Natural killer cell (primary cell): ENCODE measurements around the gene GALNT17. TPM values are rescaled to one million over a fixed set of nuclear protein-coding genes. Genes with fewer than 3 reads are reported as not detected.

Experiments
- ATAC-seq, 3 donors: fragments of 150-1000 bp in 2 of 3; fragments of 200-7000 bp in 1 of 3; cut with Tn5 transposase; 1 replicate in 1 of 3; 2 replicates in 2 of 3; pipeline ENCODE4 v1.10.0; 2021; ENCODE audit warnings: mild to moderate bottlenecking in 2 of 3, moderate library complexity in 2 of 3
- DNase-seq, 2 donors: peaks; one replicate each; pipeline versions ENCODE4 v3.0.0 to v3.0.0-alpha.2; 2013 to 2021; ENCODE audit warnings: mixed read lengths in 1 of 2
- H3K27ac ChIP-seq: one replicate; pipeline ENCODE4 v1.5.1; 2013; ENCODE audit warnings: mild to moderate bottlenecking, low read length
- H3K27me3 ChIP-seq: one replicate; pipeline ENCODE4 v1.6.1; 2013; ENCODE audit warnings: low read length; ENCODE audit not compliant: control insufficient read depth, insufficient read depth
- H3K36me3 ChIP-seq: one replicate; pipeline ENCODE4 v1.6.1; 2013; ENCODE audit warnings: low read length; ENCODE audit not compliant: control insufficient read depth, insufficient read depth
- H3K4me1 ChIP-seq: one replicate; pipeline ENCODE4 v1.6.1; 2013; ENCODE audit warnings: low read length; ENCODE audit not compliant: control insufficient read depth, insufficient read depth
- H3K4me3 ChIP-seq: one replicate; pipeline ENCODE4 v1.5.1; 2013; ENCODE audit warnings: low read length
- H3K9me3 ChIP-seq: one replicate; pipeline ENCODE4 v1.6.1; 2013; ENCODE audit warnings: low read length; ENCODE audit not compliant: control insufficient read depth, insufficient read depth
- H3K27ac Mint-ChIP-seq, 2 donors: one replicate each; pipeline ENCODE4 v1.8.0; 2022; ENCODE audit warnings: mild to moderate bottlenecking in 2 of 2, mixed read lengths in 2 of 2, moderate library complexity in 1 of 2
- H3K27me3 Mint-ChIP-seq, 2 donors: one replicate each; pipeline ENCODE4 v1.8.0; 2022; ENCODE audit warnings: low read depth in 2 of 2, mixed read lengths in 2 of 2
- H3K36me3 Mint-ChIP-seq: one replicate; pipeline ENCODE4 v1.8.0; 2022; ENCODE audit warnings: mixed read lengths
- H3K4me1 Mint-ChIP-seq, 2 donors: one replicate each; pipeline ENCODE4 v1.8.0; 2022; ENCODE audit warnings: mixed read lengths in 2 of 2
- H3K4me3 Mint-ChIP-seq: one replicate; pipeline ENCODE4 v1.8.0; 2022; ENCODE audit warnings: mild to moderate bottlenecking, moderate library complexity, mixed read lengths
- H3K9me3 Mint-ChIP-seq, 2 donors: one replicate each; pipeline ENCODE4 v1.8.0; 2022; ENCODE audit warnings: mixed read lengths in 2 of 2
- CTCF ChIP-seq: fragments of 200-600 bp; IDR thresholded peaks from one replicate; pipeline ENCODE4 v1.8.0; 2022; ENCODE audit warnings: antibody characterized with exemption
- WGBS: methylation state at CpG from one replicate; pipeline ENCODE4 v1.1.7; 2013; ENCODE audit warnings: missing lambda C conversion rate; ENCODE audit not compliant: insufficient coverage; 5-methylcytosine and 5-hydroxymethylcytosine counted together
- intact Hi-C: fragments of 100-400 bp; cut with micrococcal nuclease; formaldehyde crosslinking; loops from one replicate; pipeline ENCODE4 v1.14.2; 2022
- total RNA-seq, 4 donors: library from RNA; stranded (reverse); fragments of 120-200 nt in 1 of 4; gene quantifications; one replicate each; pipeline versions ENCODE4 v1.2.3 to v1.2.4, GENCODE V29; 2013 to 2022

Gene GALNT17
- total RNA-seq, 3 donors from 2014 or later (not counting 1 experiment from before 2014, with no cell fraction given): not detected

GRCh38 chr7:71473366-71473967 is 341.5 kb downstream of the GALNT17 start:
- Histone ChIP-seq H3K4me3 (no peak overlapping the region), H3K4me1 (no peaks in the 10 kb centered on the region), H3K27me3 (no peaks in the 10 kb centered on the region), H3K27ac (no peak overlapping the region), H3K36me3 (no peaks in the 10 kb centered on the region), H3K9me3 (peaks cover 5% of the 10 kb centered on the region)
- Mint-ChIP-seq H3K27me3 (no peaks in the 10 kb centered on the region), H3K36me3 (no peaks in the 10 kb centered on the region), H3K9me3 (peaks cover 11% of the 10 kb centered on the region in 2 donors), H3K27ac (no peak overlapping the region), H3K4me1 (no peaks in the 10 kb centered on the region), H3K4me3 (no peak overlapping the region)
- 79% methylated on average over 2 of the region's 2 CpGs for WGBS
- TF ChIP-seq CTCF: no peak
- DNase-seq: no peak
- intact Hi-C loops: no loop called here
- ATAC-seq: no peak

GRCh38 chr7:71477441-71477840 is 345.5 kb downstream of the GALNT17 start:
- no peak for ATAC-seq
- intact Hi-C loops: no loop called here
- Mint-ChIP-seq H3K9me3 (peaks cover 4 to 8% of the 10 kb centered on the region in 2 donors), H3K36me3 (no peaks in the 10 kb centered on the region), H3K4me3 (no peak overlapping the region), H3K27ac (no peak overlapping the region), H3K4me1 (no peaks in the 10 kb centered on the region), H3K27me3 (no peaks in the 10 kb centered on the region)
- 94% methylated on average over 7 of the region's 7 CpGs for WGBS
- H3K4me3 ChIP-seq: no peak overlapping the region
- H3K27me3 ChIP-seq: no peaks in the 10 kb centered on the region
- peaks cover 5% of the 10 kb centered on the region for H3K9me3 ChIP-seq
- no peaks in the 10 kb centered on the region for H3K4me1 ChIP-seq
- DNase-seq: no peak
- H3K27ac ChIP-seq: no peak overlapping the region
- no peaks in the 10 kb centered on the region for H3K36me3 ChIP-seq
- no peak for TF ChIP-seq CTCF

GRCh38 chr7:71479231-71479630 is 347.3 kb downstream of the GALNT17 start:
- Histone ChIP-seq H3K4me1 (no peaks in the 10 kb centered on the region), H3K9me3 (peaks cover 5% of the 10 kb centered on the region), H3K36me3 (no peaks in the 10 kb centered on the region), H3K4me3 (no peak overlapping the region), H3K27me3 (no peaks in the 10 kb centered on the region), H3K27ac (no peak overlapping the region)
- ATAC-seq (no peak), DNase-seq (no peak)
- no peak overlapping the region for H3K4me3 Mint-ChIP-seq
- no peaks in the 10 kb centered on the region for H3K27me3 Mint-ChIP-seq
- H3K4me1 Mint-ChIP-seq: no peaks in the 10 kb centered on the region
- peaks cover 6 to 8% of the 10 kb centered on the region in 2 donors for H3K9me3 Mint-ChIP-seq
- no peak for TF ChIP-seq CTCF
- H3K27ac Mint-ChIP-seq: no peak overlapping the region
- intact Hi-C loops: no loop called here
- H3K36me3 Mint-ChIP-seq: no peaks in the 10 kb centered on the region
- 75% methylated on average over 2 of the region's 2 CpGs for WGBS

GRCh38 chr7:71480791-71481190 is 348.8 kb downstream of the GALNT17 start:
- Mint-ChIP-seq H3K4me1 (no peaks in the 10 kb centered on the region), H3K27me3 (no peaks in the 10 kb centered on the region), H3K27ac (no peak overlapping the region), H3K9me3 (peaks cover 4 to 5% of the 10 kb centered on the region in 2 donors), H3K36me3 (no peaks in the 10 kb centered on the region), H3K4me3 (no peak overlapping the region)
- Histone ChIP-seq H3K4me1 (no peaks in the 10 kb centered on the region), H3K27me3 (no peaks in the 10 kb centered on the region), H3K27ac (no peak overlapping the region), H3K4me3 (no peak overlapping the region), H3K9me3 (peaks cover 5% of the 10 kb centered on the region), H3K36me3 (no peaks in the 10 kb centered on the region)
- DNase-seq (no peak), ATAC-seq (no peak)
- no peak for TF ChIP-seq CTCF
- WGBS: 100% methylated on average over 2 of the region's 2 CpGs
- intact Hi-C loops: no loop called here
